ENCODE data around the gene FOS.

The FOS gene

DNA sequence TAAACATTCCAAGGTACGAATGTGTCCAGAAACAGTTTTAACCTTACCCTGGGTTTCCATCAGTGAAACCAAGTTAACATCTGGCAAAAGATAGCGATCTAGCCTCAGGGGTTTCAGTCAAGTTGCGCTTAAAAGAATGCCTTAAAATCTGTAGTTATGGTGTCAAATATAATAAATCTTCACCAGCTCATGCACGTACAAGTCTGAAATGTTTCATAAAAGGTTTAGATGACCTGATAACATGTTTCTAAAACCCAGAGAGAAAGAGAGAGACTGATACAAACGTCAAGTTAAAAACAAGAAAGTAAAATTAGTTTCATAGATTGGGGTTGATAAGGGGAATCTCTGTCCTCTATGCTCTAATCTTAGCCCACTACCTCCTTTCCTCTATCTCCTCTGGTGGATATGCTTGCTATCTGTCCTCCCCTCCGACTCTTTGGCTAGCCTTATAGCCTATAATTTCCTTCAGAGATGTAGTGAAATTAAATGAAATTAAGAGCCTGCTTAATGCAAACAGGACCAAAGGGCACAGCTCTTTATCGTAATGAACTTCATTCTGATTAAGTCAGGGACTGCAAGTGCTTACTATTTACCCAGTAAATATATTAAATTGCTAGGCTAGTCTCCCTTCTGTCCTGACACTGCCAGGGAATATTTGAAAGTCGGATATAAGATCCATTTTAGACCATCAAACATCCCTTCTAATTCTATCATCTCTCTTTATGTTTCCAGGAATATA is 18.4 kb upstream of the FOS start:
- no peak for DNase-seq
- Histone ChIP-seq H3K27ac (peak overlapping the region; percentile 88), H3K4me3 (ENCODE audit: low read depth, low read length) (no peak overlapping the region), H3K9me3 (ENCODE audit: severe bottlenecking) (no peaks in the 10 kb centered on the region), H3K36me3 (no peaks in the 10 kb centered on the region), H3K27me3 (ENCODE audit: insufficient read depth, low read depth, severe bottlenecking) (no peaks in the 10 kb centered on the region)
- TF ChIP-seq, protein P1, sequence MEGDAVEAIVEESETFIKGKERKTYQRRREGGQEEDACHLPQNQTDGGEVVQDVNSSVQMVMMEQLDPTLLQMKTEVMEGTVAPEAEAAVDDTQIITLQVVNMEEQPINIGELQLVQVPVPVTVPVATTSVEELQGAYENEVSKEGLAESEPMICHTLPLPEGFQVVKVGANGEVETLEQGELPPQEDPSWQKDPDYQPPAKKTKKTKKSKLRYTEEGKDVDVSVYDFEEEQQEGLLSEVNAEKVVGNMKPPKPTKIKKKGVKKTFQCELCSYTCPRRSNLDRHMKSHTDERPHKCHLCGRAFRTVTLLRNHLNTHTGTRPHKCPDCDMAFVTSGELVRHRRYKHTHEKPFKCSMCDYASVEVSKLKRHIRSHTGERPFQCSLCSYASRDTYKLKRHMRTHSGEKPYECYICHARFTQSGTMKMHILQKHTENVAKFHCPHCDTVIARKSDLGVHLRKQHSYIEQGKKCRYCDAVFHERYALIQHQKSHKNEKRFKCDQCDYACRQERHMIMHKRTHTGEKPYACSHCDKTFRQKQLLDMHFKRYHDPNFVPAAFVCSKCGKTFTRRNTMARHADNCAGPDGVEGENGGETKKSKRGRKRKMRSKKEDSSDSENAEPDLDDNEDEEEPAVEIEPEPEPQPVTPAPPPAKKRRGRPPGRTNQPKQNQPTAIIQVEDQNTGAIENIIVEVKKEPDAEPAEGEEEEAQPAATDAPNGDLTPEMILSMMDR (IDR thresholded peaks at IDR 0.05; ENCODE audit: low read depth, low read length) = no peak

DNA sequence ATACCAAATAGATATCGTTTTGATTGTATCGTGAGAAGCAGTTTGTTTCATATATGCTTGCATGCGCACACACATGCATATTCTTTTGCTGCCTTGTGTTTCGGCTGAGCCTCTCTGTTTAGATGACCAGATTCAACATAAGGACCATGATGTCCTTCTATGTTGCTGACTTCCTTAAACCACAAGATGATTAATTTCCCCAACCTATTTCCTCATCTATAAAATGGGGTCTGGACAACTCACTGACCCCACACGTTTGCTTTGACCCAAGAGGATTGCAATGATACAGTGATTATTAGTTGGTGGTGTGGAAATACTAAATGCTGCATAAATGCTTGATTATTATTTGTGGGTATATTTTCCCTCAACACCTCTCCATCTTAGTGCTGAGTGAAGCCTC is 16.8 kb upstream of the FOS start:
- no peak overlapping the region for H3K27ac ChIP-seq
- H3K9me3 ChIP-seq (ENCODE audit: severe bottlenecking) = no peaks in the 10 kb centered on the region
- DNase-seq = no peak
- H3K36me3 ChIP-seq = no peaks in the 10 kb centered on the region
- H3K27me3 ChIP-seq (ENCODE audit: insufficient read depth, low read depth, severe bottlenecking) = no peaks in the 10 kb centered on the region
- TF ChIP-seq, protein P1 (IDR thresholded peaks at IDR 0.05; ENCODE audit: low read depth, low read length) = no peak
- no peak overlapping the region for H3K4me3 ChIP-seq (ENCODE audit: low read depth, low read length)

DNA sequence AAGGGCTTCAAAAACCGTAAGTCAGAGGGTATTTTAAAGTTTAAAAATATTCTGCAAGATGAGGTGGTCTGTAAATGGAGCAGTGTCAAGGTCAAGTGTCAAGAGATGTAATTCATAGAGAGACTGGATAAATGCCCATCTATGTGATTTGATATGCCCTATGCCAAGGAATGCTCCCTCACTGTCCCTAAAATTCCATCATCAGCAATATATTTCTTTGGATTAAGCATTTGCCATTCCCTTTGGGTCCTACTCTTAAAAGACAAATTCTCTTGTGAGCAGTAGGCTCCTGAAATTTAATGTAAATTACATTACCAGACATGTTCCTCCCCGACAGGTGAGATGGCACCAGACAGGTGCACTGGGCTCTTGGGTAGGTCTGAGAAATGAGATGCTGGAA is 16.0 kb upstream of the FOS start:
- no peak for DNase-seq
- Histone ChIP-seq H3K27me3 (ENCODE audit: insufficient read depth, low read depth, severe bottlenecking) (no peaks in the 10 kb centered on the region), H3K4me3 (ENCODE audit: low read depth, low read length) (no peak overlapping the region), H3K9me3 (ENCODE audit: severe bottlenecking) (no peaks in the 10 kb centered on the region), H3K27ac (no peak overlapping the region), H3K36me3 (no peaks in the 10 kb centered on the region)
- TF ChIP-seq, protein P1 (IDR thresholded peaks at IDR 0.05; ENCODE audit: low read depth, low read length) = no peak

DNA sequence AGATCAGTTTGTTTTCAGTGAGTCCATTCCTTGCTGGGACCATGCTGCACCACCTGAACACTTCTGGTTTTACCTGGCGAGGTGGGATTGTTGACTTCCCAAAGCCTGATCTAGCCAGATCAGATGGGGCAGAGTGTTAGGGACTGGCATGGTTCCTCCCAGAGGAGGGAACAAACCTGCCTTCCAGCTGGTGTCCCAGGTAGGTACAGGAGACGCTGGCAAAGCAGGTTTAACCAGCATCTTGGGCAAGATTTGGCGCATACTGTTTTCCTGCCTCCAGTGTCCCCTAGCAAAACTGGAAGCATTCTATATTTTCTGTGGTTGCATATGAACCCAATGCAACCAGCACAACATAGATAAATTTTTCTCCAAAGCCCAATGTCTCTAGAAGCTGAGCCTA is 14.6 kb upstream of the FOS start:
- H3K36me3 ChIP-seq = no peaks in the 10 kb centered on the region
- TF ChIP-seq, protein P1 (IDR thresholded peaks at IDR 0.05; ENCODE audit: low read depth, low read length) = no peak
- H3K27me3 ChIP-seq (ENCODE audit: insufficient read depth, low read depth, severe bottlenecking) = no peaks in the 10 kb centered on the region
- no peak overlapping the region for H3K27ac ChIP-seq
- H3K9me3 ChIP-seq (ENCODE audit: severe bottlenecking) = no peaks in the 10 kb centered on the region
- H3K4me3 ChIP-seq (ENCODE audit: low read depth, low read length) = no peak overlapping the region
- DNase-seq = no peak

DNA sequence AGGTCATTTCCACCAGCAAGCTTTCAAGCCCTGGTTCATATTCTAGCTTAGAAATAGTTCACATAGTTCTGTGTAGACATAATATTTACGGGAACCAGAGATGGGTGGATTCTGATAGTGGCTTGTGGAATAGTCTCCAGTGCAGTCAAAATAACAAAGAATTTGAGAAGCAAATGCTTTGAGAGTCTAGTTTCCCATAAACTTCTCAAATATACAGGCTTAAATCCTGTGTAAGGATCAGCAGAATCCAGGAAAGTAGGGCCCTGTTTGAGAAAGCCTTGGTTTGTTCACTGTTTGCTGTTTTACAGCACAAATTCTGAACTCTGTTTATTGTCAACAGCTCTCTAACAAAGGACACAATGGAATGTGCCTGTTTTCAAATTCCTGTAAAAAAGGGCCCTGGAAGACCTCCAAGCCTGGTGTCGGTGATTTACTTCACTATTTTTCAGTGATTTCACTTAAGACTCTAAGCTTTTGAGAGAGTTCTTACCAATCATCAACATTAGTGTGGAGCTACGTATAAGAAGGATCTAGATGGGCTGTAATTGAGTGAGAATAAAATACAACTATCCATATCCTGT is 11.4 kb upstream of the FOS start:
- Histone ChIP-seq H3K27ac (no peak overlapping the region), H3K36me3 (no peaks in the 10 kb centered on the region), H3K27me3 (ENCODE audit: insufficient read depth, low read depth, severe bottlenecking) (no peaks in the 10 kb centered on the region), H3K9me3 (ENCODE audit: severe bottlenecking) (no peaks in the 10 kb centered on the region), H3K4me3 (ENCODE audit: low read depth, low read length) (no peak overlapping the region)
- DNase-seq = no peak
- TF ChIP-seq, protein P1 (IDR thresholded peaks at IDR 0.05; ENCODE audit: low read depth, low read length) = no peak

Measured in WERI-Rb-1 (cell line).